Gastrocnemius medialis (tissue), 4 donors: Measurements from ENCODE around the gene NOXO1. TPM values are rescaled to one million over a fixed set of nuclear protein-coding genes. Genes with fewer than 3 reads are reported as not detected.
A peak's percentile ranks its signal among the peaks of the same experiment; 100 is the strongest.

Experiments used
- ATAC-seq, 2 donors: fragments of 150-250 bp; one replicate each; pipeline ENCODE4 v1.9.1; 2016
- DNase-seq, 2 donors: peaks; one replicate each; pipeline ENCODE4 v3.0.0-alpha.2; 2019
- H3K27ac ChIP-seq, 4 donors: fragments of 200-600 bp; sonication (generic); 1 replicate in 1 of 4; 2 replicates in 3 of 4; pipeline ENCODE4 v1.5.1; 2016 to 2018; ENCODE audit warnings: mild to moderate bottlenecking in 2 of 4, moderate library complexity in 1 of 4
- H3K27me3 ChIP-seq, 3 donors: fragments of 200-600 bp; sonication (generic) in 2 of 3; 1 replicate in 1 of 3; 2 replicates in 2 of 3; pipeline versions ENCODE4 v1.5.1 to v1.6.0; 2016 to 2019; ENCODE audit warnings: mild to moderate bottlenecking in 1 of 3, moderate library complexity in 1 of 3
- H3K36me3 ChIP-seq, 2 donors: fragments of 200-600 bp; sonication (generic) in 1 of 2; one replicate each; pipeline ENCODE4 v1.5.1; 2017 to 2018
- H3K4me1 ChIP-seq, 2 donors: fragments of 200-600 bp; sonication (generic) in 1 of 2; one replicate each; pipeline ENCODE4 v1.5.1; 2016 to 2017; ENCODE audit warnings: mild to moderate bottlenecking in 2 of 2
- H3K4me3 ChIP-seq, 4 donors: fragments of 200-600 bp; sonication (generic) in 3 of 4; 1 replicate in 1 of 4; 2 replicates in 3 of 4; pipeline ENCODE4 v1.5.1; 2016 to 2019; ENCODE audit warnings: mild to moderate bottlenecking in 2 of 4
- H3K9me3 ChIP-seq, 3 donors: fragments of 200-600 bp; sonication (generic) in 2 of 3; 1 replicate in 1 of 3; 2 replicates in 2 of 3; pipeline ENCODE4 v1.5.1; 2016 to 2019
- CTCF ChIP-seq, 5 experiments: fragments of 450-650 bp in 3 of 5; fragments of 200-600 bp in 2 of 5; sonication (generic) in 2 of 5; IDR thresholded peaks in 4 of 5; conservative IDR thresholded peaks in 1 of 5; 1 replicate in 4 of 5; 2 replicates in 1 of 5; pipeline ENCODE4 v1.5.1; 2016 to 2019; ENCODE audit warnings: antibody characterized with exemption in 5 of 5, mild to moderate bottlenecking in 3 of 5, moderate library complexity in 3 of 5
- POLR2A ChIP-seq, 2 donors: fragments of 450-650 bp; IDR thresholded peaks; one replicate each; pipeline ENCODE4 v1.6.1; 2017; ENCODE audit warnings: antibody characterized with exemption in 2 of 2, mild to moderate bottlenecking in 2 of 2, moderate library complexity in 2 of 2
- in situ Hi-C, 4 donors: fragments of 200-750 bp; cut with MboI; loops; one replicate each; pipeline versions ENCODE4 v1.15.0 to v1.8.0; 2017; ENCODE audit warnings: low sequenced_read_pairs in 4 of 4
- intact Hi-C: fragments of 100-400 bp; cut with DNase I; formaldehyde crosslinking; loops from one replicate; pipeline ENCODE4 v1.15.1; 2023; ENCODE audit warnings: low total_unique reads
- total RNA-seq, 4 donors: library from RNA; depleted of rRNA; stranded (reverse); fragments of >200 nt; gene quantifications; one replicate each; pipeline versions ENCODE4 v1.1.0 to v1.2.3, GENCODE V29; 2016

Gene NOXO1
- total RNA-seq, 4 donors from 2014 or later, result 0.33 to 0.46 TPM; not detected in 2

- intact Hi-C loops, result no loop called here
- in situ Hi-C loops, result no loop called here
- Histone ChIP-seq H3K27ac (peak overlapping the region; percentile 95 to 100 (median 98)), H3K27me3 (no peaks in the 10 kb centered on the region), H3K4me1 (peaks cover 33 to 58% of the 10 kb centered on the region in 2 donors), H3K36me3 (no peaks in the 10 kb centered on the region), H3K9me3 (no peaks in the 10 kb centered on the region), H3K4me3 (peak overlapping the region; percentile 51 to 67 (median 60))
- DNase-seq (peak in 1 of 2 donors; percentile 62), ATAC-seq (peak in 1 of 2 donors; percentile 18)
- TF ChIP-seq CTCF (IDR thresholded peaks at IDR 0.05 in 4 of 5, conservative IDR thresholded peaks at IDR 0.05 in 1 of 5) (no peak), POLR2A (IDR thresholded peaks at IDR 0.05) (no peak)
Measured at GRCh38 chr16:1953734-1954133, 27.5 kb downstream of the NOXO1 start.

- ATAC-seq (peak; percentile 75 to 87), DNase-seq (peak; percentile 74 to 91)
- H3K27ac ChIP-seq, result peak overlapping the region; percentile 95 to 100 (median 98)
Measured at GRCh38 chr16:1950559-1950958, 30.7 kb downstream of the NOXO1 start.

GRCh38 chr16:1950047-1950446, 31.2 kb downstream of the NOXO1 start:
- in situ Hi-C loops, result no loop called here
- no peaks in the 10 kb centered on the region for H3K36me3 ChIP-seq
- DNase-seq, result peak in 1 of 2 donors; percentile 86
- H3K4me3 ChIP-seq, result peak overlapping the region in 2 of 4 donors; percentile 6 to 7
- TF ChIP-seq CTCF (IDR thresholded peaks at IDR 0.05 in 4 of 5, conservative IDR thresholded peaks at IDR 0.05 in 1 of 5), result no peak
- no peak for TF ChIP-seq POLR2A (IDR thresholded peaks at IDR 0.05)
- peak overlapping the region; percentile 95 to 100 (median 98) for H3K27ac ChIP-seq
- no peaks in the 10 kb centered on the region for H3K9me3 ChIP-seq
- H3K4me1 ChIP-seq, result peaks cover 39 to 83% of the 10 kb centered on the region in 2 donors
- intact Hi-C loops, result no loop called here
- H3K27me3 ChIP-seq, result no peaks in the 10 kb centered on the region
- ATAC-seq, result peak; percentile 46 to 57

More at GRCh38 chr16:1950559-1950958, 30.7 kb downstream of the NOXO1 start:
- Histone ChIP-seq H3K9me3 (no peaks in the 10 kb centered on the region), H3K4me1 (peaks cover 39 to 80% of the 10 kb centered on the region in 2 donors), H3K36me3 (no peaks in the 10 kb centered on the region), H3K27me3 (no peaks in the 10 kb centered on the region), H3K4me3 (peak overlapping the region in 2 of 4 donors; percentile 6 to 7)
- intact Hi-C loops (no loop called here), in situ Hi-C loops (no loop called here)
- no peak for TF ChIP-seq CTCF (IDR thresholded peaks at IDR 0.05 in 4 of 5, conservative IDR thresholded peaks at IDR 0.05 in 1 of 5)
- peak; percentile 26 to 63 for TF ChIP-seq POLR2A (IDR thresholded peaks at IDR 0.05)

- H3K27me3 ChIP-seq, result no peaks in the 10 kb centered on the region
- peak overlapping the region; percentile 70 to 100 (median 98) for H3K27ac ChIP-seq
- no peak for DNase-seq
- no peak for ATAC-seq
- intact Hi-C loops (loop anchor here (10.0 kb wide), 1 partner anchor 585 kb away; the partner anchor contains the start of genes CEMP1 and PDPK1), in situ Hi-C loops (no loop called here)
- no peak for TF ChIP-seq CTCF (IDR thresholded peaks at IDR 0.05 in 4 of 5, conservative IDR thresholded peaks at IDR 0.05 in 1 of 5)
- TF ChIP-seq POLR2A (IDR thresholded peaks at IDR 0.05), result no peak
- H3K9me3 ChIP-seq, result no peaks in the 10 kb centered on the region
- H3K36me3 ChIP-seq, result no peaks in the 10 kb centered on the region
- H3K4me3 ChIP-seq, result no peak overlapping the region
- peaks cover 39 to 83% of the 10 kb centered on the region in 2 donors for H3K4me1 ChIP-seq
Measured at GRCh38 chr16:1949507-1949906, 31.8 kb downstream of the NOXO1 start.

GRCh38 chr16:1947369-1947670, 33.9 kb downstream of the NOXO1 start:
- DNase-seq (peak in 1 of 2 donors; percentile 55), ATAC-seq (no peak)
- intact Hi-C loops (loop anchor here (10.0 kb wide), 1 partner anchor 587 kb away; the partner anchor contains the start of genes CEMP1 and PDPK1), in situ Hi-C loops (no loop called here)
- Histone ChIP-seq H3K27ac (peak overlapping the region; percentile 98 to 100 (median 98)), H3K4me3 (no peak overlapping the region), H3K9me3 (no peaks in the 10 kb centered on the region), H3K4me1 (peaks cover 31 to 69% of the 10 kb centered on the region in 2 donors), H3K36me3 (no peaks in the 10 kb centered on the region), H3K27me3 (no peaks in the 10 kb centered on the region)
- TF ChIP-seq CTCF (IDR thresholded peaks at IDR 0.05 in 4 of 5, conservative IDR thresholded peaks at IDR 0.05 in 1 of 5) (no peak), POLR2A (IDR thresholded peaks at IDR 0.05) (no peak)
